HepG2 (cell line): ENCODE results near the gene RBBP5. TPM values are rescaled to one million over a fixed set of nuclear protein-coding genes. Genes with fewer than 3 reads are reported as not detected.
A peak's percentile ranks its signal among the peaks of the same experiment; 100 is the strongest.

Experiments
- ARNT ChIP-seq: fragments of 450-650 bp; IDR thresholded peaks from 2 replicates; pipeline ENCODE4 v1.6.1; 2017
- FOXC1 ChIP-seq: sonication (generic); formaldehyde crosslinking; IDR thresholded peaks from 2 replicates; pipeline ENCODE4 v1.8.0; 2022; ENCODE audit warnings: mild to moderate bottlenecking, missing genetic modification reagents, borderline replicate concordance
- ISL2 ChIP-seq: sonication (generic); formaldehyde crosslinking; IDR thresholded peaks from 2 replicates; pipeline ENCODE4 v1.5.0; 2020; ENCODE audit warnings: missing genetic modification reagents
- KLF16 ChIP-seq, 2 experiments: sonication (generic) in 1 of 2; formaldehyde crosslinking in 1 of 2; IDR thresholded peaks; 2 replicates each; pipeline versions ENCODE4 v1.6.1 to v1.8.0; 2016 to 2023; ENCODE audit warnings: missing genetic modification reagents in 2 of 2, missing compliant biosample characterization in 1 of 2
- MLX ChIP-seq: IDR thresholded peaks from 2 replicates; pipeline ENCODE4 v1.6.1; 2016
- NFRKB ChIP-seq: fragments of 450-650 bp; IDR thresholded peaks from 2 replicates; pipeline ENCODE4 v1.6.1; 2017
- ONECUT2 ChIP-seq: sonication (generic); formaldehyde crosslinking; IDR thresholded peaks from 2 replicates; pipeline ENCODE4 v1.4.0; 2020; ENCODE audit warnings: missing genetic modification reagents
- PHF20 ChIP-seq: sonication (generic); formaldehyde crosslinking; IDR thresholded peaks from 2 replicates; pipeline ENCODE4 v1.5.0; 2020; ENCODE audit warnings: mild to moderate bottlenecking, missing genetic modification reagents
- PITX1 ChIP-seq: sonication (generic); formaldehyde crosslinking; IDR thresholded peaks from 2 replicates; pipeline ENCODE4 v1.5.1; 2020; ENCODE audit warnings: mild to moderate bottlenecking, missing genetic modification reagents
- POLR2A ChIP-seq, 2 experiments: IDR thresholded peaks; 2 replicates each; pipeline ENCODE4 v1.6.1; 2011; ENCODE audit warnings: low read depth in 2 of 2, low read length in 2 of 2, mild to moderate bottlenecking in 1 of 2, moderate library complexity in 1 of 2; ENCODE audit not compliant: insufficient read depth in 1 of 2
- SAFB2 ChIP-seq: sonication (generic); formaldehyde crosslinking; IDR thresholded peaks from 2 replicates; pipeline ENCODE4 v1.5.1; 2020; ENCODE audit warnings: missing genetic modification reagents, low read depth, mild to moderate bottlenecking, borderline replicate concordance
- SNRNP70 ChIP-seq: fragments of 200-400 bp; formaldehyde crosslinking; IDR thresholded peaks from 2 replicates; pipeline ENCODE4 v1.6.1; 2017; ENCODE audit warnings: mild to moderate bottlenecking, low read depth, low read length, moderate library complexity
- SP4 ChIP-seq: sonication (generic); formaldehyde crosslinking; IDR thresholded peaks from 2 replicates; pipeline ENCODE4 v1.8.1; 2023; ENCODE audit warnings: mild to moderate bottlenecking, missing genetic modification reagents
- SRSF1 ChIP-seq: fragments of 200-400 bp; formaldehyde crosslinking; optimal IDR thresholded peaks from 2 replicates; pipeline ENCODE3; 2017; ENCODE audit warnings: mild to moderate bottlenecking, low read depth, low read length, moderate library complexity
- ZNF101 ChIP-seq: sonication (generic); formaldehyde crosslinking; IDR thresholded peaks from 2 replicates; pipeline ENCODE4 v1.4.0; 2020; ENCODE audit warnings: mild to moderate bottlenecking, low read depth, missing genetic modification reagents, borderline replicate concordance
- ZNF251 ChIP-seq: sonication (generic); formaldehyde crosslinking; IDR thresholded peaks from 2 replicates; pipeline ENCODE4 v1.9.0; 2021; ENCODE audit warnings: mild to moderate bottlenecking, missing genetic modification reagents
- ZNF292 ChIP-seq: sonication (generic); formaldehyde crosslinking; IDR thresholded peaks from 2 replicates; pipeline ENCODE4 v1.8.1; 2022; ENCODE audit warnings: mild to moderate bottlenecking, low read depth, missing genetic modification reagents, borderline replicate concordance
- ZNF619 ChIP-seq: sonication (generic); formaldehyde crosslinking; IDR thresholded peaks from 2 replicates; pipeline ENCODE4 v1.4.0; 2020; ENCODE audit warnings: mild to moderate bottlenecking, missing genetic modification reagents
- ZNF703 ChIP-seq: sonication (generic); formaldehyde crosslinking; IDR thresholded peaks from 2 replicates; pipeline ENCODE4 v1.5.1; 2020; ENCODE audit warnings: missing genetic modification reagents, mild to moderate bottlenecking, moderate library complexity, borderline replicate concordance
- ZNF83 ChIP-seq: sonication (generic); formaldehyde crosslinking; IDR thresholded peaks from 2 replicates; pipeline ENCODE4 v1.4.0; 2020; ENCODE audit warnings: missing genetic modification reagents, mild to moderate bottlenecking, borderline replicate concordance
- ZNF841 ChIP-seq: sonication (generic); formaldehyde crosslinking; IDR thresholded peaks from 2 replicates; pipeline ENCODE4 v1.8.1; 2023; ENCODE audit warnings: missing genetic modification reagents, borderline replicate concordance
- polyA plus RNA-seq, 8 experiments: library from polyadenylated mRNA; depleted of rRNA in 3 of 8; stranded (reverse) in 7 of 8; unstranded in 1 of 8; fragments of >200 nt; fragmentation: Illumina TruSeq in 4 of 8; extraction: Trizol in 4 of 8; gene quantifications; 2 replicates each; pipeline versions ENCODE4 v1.2.1 to v1.2.3, GENCODE V29; 2011 to 2016; ENCODE audit warnings: low read depth in 4 of 8, missing spikeins in 1 of 8, mixed read lengths in 1 of 8; ENCODE audit not compliant: insufficient read depth in 1 of 8
- total RNA-seq, 5 experiments: library from RNA; depleted of rRNA; stranded (reverse); fragments of >200 nt; fragmentation: Illumina TruSeq; extraction: Trizol; gene quantifications; 2 replicates each; pipeline ENCODE4 v1.2.3, GENCODE V29; 2016; ENCODE audit warnings: low read depth in 1 of 5
- TF ChIP-seq, protein P1 (sequence below): sonication (generic); formaldehyde crosslinking; IDR thresholded peaks from 2 replicates; pipeline ENCODE4 v1.4.0; 2020; ENCODE audit warnings: mild to moderate bottlenecking, missing genetic modification reagents

Gene RBBP5
- total and polyA plus RNA-seq, 2 of the 13 experiments (the other 11 are each of a cell fraction or from before 2014, with no cell fraction given) = 6.6 to 17.1 TPM

GRCh38 chr1:205121660-205122488, at the start of gene RBBP5 (continued):
- TF ChIP-seq ISL2 (peak; percentile 70; the same call in 1 of the 2 replicates), ZNF703 (no peak), ZNF619 (CRISPR knock-in tag) (0 out of 2 replicates have a peak, but pooled peaks have one; percentile 79), MLX (CRISPR knock-in tag) (0 out of 2 replicates have a peak, but pooled peaks have one; percentile 16), ZNF841 (CRISPR knock-in tag) (no peak), SAFB2 (CRISPR knock-in tag) (no peak; the same call in 1 of the 2 replicates), SNRNP70 (no peak), POLR2A (IDR thresholded peaks at IDR 0.05; ENCODE audit: insufficient read depth in 1 of 2, low read depth in 2 of 2, low read length in 2 of 2) (peak; percentile 86 to 89), KLF16 (CRISPR knock-in tag; IDR thresholded peaks at IDR 0.05) (peak in 1 of 2 experiments; percentile 94; a peak in 1 of 4 replicates), NFRKB (no peak), PITX1 (peak; percentile 61), PHF20 (CRISPR knock-in tag) (peak; percentile 98), ZNF292 (CRISPR knock-in tag) (peak; percentile 50; the same call in 1 of the 2 replicates), ARNT (no peak), ZNF83 (CRISPR knock-in tag) (0 out of 2 replicates have a peak, but pooled peaks have one; percentile 42), SRSF1 (peak; percentile 13), ZNF251 (CRISPR knock-in tag) (no peak), SP4 (peak; percentile 71), FOXC1 (no peak), ONECUT2 (CRISPR knock-in tag) (no peak), ZNF101 (no peak)
- TF ChIP-seq, protein P1, sequence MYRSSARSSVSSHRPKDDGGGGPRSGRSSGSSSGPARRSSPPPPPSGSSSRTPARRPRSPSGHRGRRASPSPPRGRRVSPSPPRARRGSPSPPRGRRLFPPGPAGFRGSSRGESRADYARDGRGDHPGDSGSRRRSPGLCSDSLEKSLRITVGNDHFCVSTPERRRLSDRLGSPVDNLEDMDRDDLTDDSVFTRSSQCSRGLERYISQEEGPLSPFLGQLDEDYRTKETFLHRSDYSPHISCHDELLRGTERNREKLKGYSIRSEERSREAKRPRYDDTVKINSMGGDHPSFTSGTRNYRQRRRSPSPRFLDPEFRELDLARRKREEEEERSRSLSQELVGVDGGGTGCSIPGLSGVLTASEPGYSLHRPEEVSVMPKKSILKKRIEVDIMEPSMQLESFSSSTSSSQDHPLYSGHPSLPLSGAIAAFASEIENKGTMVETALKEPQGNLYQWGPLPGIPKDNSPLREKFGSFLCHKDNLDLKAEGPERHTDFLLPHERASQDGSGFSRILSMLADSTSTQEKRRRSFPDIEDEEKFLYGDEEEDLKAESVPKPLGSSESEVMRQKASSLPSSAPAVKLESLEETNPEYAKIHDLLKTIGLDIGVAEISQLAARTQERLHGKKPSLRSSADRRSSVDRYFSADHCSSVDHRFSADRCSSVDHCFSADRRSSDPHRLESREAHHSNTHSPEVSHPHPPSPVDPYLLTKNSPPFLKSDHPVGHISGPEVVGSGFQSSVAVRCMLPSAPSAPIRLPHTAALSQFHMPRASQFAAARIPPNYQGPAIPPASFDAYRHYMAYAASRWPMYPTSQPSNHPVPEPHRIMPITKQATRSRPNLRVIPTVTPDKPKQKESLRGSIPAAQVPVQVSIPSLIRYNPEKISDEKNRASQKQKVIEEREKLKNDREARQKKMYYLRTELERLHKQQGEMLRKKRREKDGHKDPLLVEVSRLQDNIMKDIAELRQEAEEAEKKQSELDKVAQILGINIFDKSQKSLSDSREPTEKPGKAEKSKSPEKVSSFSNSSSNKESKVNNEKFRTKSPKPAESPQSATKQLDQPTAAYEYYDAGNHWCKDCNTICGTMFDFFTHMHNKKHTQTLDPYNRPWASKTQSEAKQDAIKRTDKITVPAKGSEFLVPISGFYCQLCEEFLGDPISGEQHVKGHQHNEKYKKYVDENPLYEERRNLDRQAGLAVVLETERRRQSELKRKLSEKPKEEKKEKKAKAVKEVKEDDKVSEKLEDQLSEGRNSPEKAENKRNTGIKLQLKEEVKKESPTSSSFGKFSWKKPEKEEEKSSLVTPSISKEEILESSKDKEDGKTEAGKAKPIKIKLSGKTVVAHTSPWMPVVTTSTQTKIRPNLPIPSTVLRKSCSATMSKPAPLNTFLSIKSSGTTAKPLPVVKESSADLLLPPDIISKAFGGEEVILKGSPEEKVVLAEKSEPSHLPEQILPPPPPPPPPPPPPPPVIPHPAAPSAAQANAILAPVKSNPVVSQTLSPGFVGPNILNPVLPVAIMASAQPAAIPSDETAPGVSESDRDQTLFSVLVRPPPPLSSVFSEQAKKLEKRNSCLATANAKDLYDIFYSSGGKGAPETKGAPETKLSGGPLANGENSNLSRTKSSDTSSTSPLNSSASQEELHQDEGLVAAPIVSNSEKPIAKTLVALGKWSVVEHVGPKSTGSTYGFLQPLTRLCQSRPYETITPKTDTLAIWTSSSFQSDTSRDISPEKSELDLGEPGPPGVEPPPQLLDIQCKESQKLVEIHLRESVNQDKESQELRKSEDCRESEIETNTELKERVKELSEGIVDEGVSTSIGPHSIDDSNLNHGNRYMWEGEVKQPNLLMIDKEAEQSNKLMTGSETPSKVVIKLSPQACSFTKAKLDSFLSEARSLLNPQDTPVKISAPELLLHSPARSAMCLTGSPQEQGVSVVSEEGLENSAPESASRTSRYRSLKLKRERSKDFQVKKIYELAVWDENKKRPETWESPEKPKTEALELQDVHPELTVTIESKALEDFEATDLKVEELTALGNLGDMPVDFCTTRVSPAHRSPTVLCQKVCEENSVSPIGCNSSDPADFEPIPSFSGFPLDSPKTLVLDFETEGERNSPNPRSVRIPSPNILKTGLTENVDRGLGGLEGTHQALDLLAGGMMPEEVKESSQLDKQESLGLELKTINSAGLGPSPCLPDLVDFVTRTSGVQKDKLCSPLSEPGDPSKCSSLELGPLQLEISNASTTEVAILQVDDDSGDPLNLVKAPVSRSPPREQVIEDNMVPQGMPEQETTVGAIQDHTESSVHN = no peak
